Measurements from ENCODE around the gene GOLGA2. TPM values are rescaled to one million over a fixed set of nuclear protein-coding genes. Genes with fewer than 3 reads are reported as not detected.

The GOLGA2 gene
- total RNA-seq, 1 donor from 2014 or later = 25.2 TPM

- no peaks in the 10 kb centered on the region for H3K4me1 ChIP-seq
- no peak overlapping the region for H3K4me2 ChIP-seq
- no peak overlapping the region for H3K4me3 Mint-ChIP-seq
- H3K9ac ChIP-seq = no peak overlapping the region
- no peaks in the 10 kb centered on the region for H3F3A ChIP-seq (ENCODE audit: low read depth)
- H3K9me3 Mint-ChIP-seq = no peaks in the 10 kb centered on the region
- no peaks in the 10 kb centered on the region for H4K20me1 ChIP-seq (ENCODE audit: low read depth)
- no peaks in the 10 kb centered on the region for H3K27me3 ChIP-seq
- no peaks in the 10 kb centered on the region for H3K79me2 ChIP-seq (ENCODE audit: low read depth)
- H3K4me3 ChIP-seq = no peak overlapping the region
- H3K9me3 ChIP-seq (ENCODE audit: low read depth) = no peaks in the 10 kb centered on the region
- TF ChIP-seq CTCF (IDR thresholded peaks at IDR 0.05) (no peak), EZH2phosphoT487 (IDR thresholded peaks at IDR 0.05) (no peak), EZH2 (IDR thresholded peaks at IDR 0.05) (no peak)
- H2AFZ ChIP-seq (replicated peaks) = no peak overlapping the region
- H3K27ac Mint-ChIP-seq = no peak overlapping the region
- H3K27ac ChIP-seq = no peak overlapping the region
- peaks cover 10% of the 10 kb centered on the region for H3K36me3 Mint-ChIP-seq
- H3K36me3 ChIP-seq = no peaks in the 10 kb centered on the region
- H3K27me3 Mint-ChIP-seq (ENCODE audit: insufficient read depth, low read depth) = peaks cover 2% of the 10 kb centered on the region
- H3K4me1 Mint-ChIP-seq = no peaks in the 10 kb centered on the region
- DNase-seq (ENCODE audit: low spot score) = no peak
Observed at GRCh38 chr9:128310461-128310860, 34.7 kb upstream of the GOLGA2 start.

- no peak for TF ChIP-seq CTCF (IDR thresholded peaks at IDR 0.05)
- TF ChIP-seq EZH2phosphoT487 (IDR thresholded peaks at IDR 0.05) = no peak
- no peak for TF ChIP-seq EZH2 (IDR thresholded peaks at IDR 0.05)
- H3K36me3 ChIP-seq = no peaks in the 10 kb centered on the region
- Mint-ChIP-seq H3K27me3 (ENCODE audit: insufficient read depth, low read depth) (peaks cover 2% of the 10 kb centered on the region), H3K36me3 (peaks cover 8% of the 10 kb centered on the region), H3K4me1 (no peaks in the 10 kb centered on the region), H3K27ac (no peak overlapping the region), H3K9me3 (no peaks in the 10 kb centered on the region), H3K4me3 (no peak overlapping the region)
- H3K9ac ChIP-seq = no peak overlapping the region
- no peak overlapping the region for H3K27ac ChIP-seq
- H3K9me3 ChIP-seq (ENCODE audit: low read depth) = no peaks in the 10 kb centered on the region
- H3K4me3 ChIP-seq = no peak overlapping the region
- no peak overlapping the region for H2AFZ ChIP-seq (replicated peaks)
- H3K4me2 ChIP-seq = no peak overlapping the region
- H3F3A ChIP-seq (ENCODE audit: low read depth) = no peaks in the 10 kb centered on the region
- no peaks in the 10 kb centered on the region for H3K27me3 ChIP-seq
- no peak for DNase-seq (ENCODE audit: low spot score)
- no peaks in the 10 kb centered on the region for H4K20me1 ChIP-seq (ENCODE audit: low read depth)
- H3K4me1 ChIP-seq = no peaks in the 10 kb centered on the region
- H3K79me2 ChIP-seq (ENCODE audit: low read depth) = no peaks in the 10 kb centered on the region
Observed at GRCh38 chr9:128309551-128309950, 33.7 kb upstream of the GOLGA2 start.

- H3K36me3 Mint-ChIP-seq = peaks cover 2% of the 10 kb centered on the region
- Histone ChIP-seq H3K27me3 (no peaks in the 10 kb centered on the region), H3K9me3 (ENCODE audit: low read depth) (no peaks in the 10 kb centered on the region), H3K4me3 (no peak overlapping the region), H3K79me2 (ENCODE audit: low read depth) (no peaks in the 10 kb centered on the region), H4K20me1 (ENCODE audit: low read depth) (no peaks in the 10 kb centered on the region), H3K27ac (no peak overlapping the region), H3F3A (ENCODE audit: low read depth) (no peaks in the 10 kb centered on the region), H3K9ac (no peak overlapping the region), H3K4me2 (no peak overlapping the region), H3K4me1 (no peaks in the 10 kb centered on the region), H2AFZ (replicated peaks) (no peak overlapping the region), H3K36me3 (no peaks in the 10 kb centered on the region)
- H3K27ac Mint-ChIP-seq = no peak overlapping the region
- H3K4me3 Mint-ChIP-seq = no peak overlapping the region
- no peak for DNase-seq (ENCODE audit: low spot score)
- H3K4me1 Mint-ChIP-seq = no peaks in the 10 kb centered on the region
- TF ChIP-seq EZH2 (IDR thresholded peaks at IDR 0.05) (no peak), EZH2phosphoT487 (IDR thresholded peaks at IDR 0.05) (no peak), CTCF (IDR thresholded peaks at IDR 0.05) (no peak)
- H3K27me3 Mint-ChIP-seq (ENCODE audit: insufficient read depth, low read depth) = peaks cover 5% of the 10 kb centered on the region
- no peaks in the 10 kb centered on the region for H3K9me3 Mint-ChIP-seq
Observed at GRCh38 chr9:128304971-128305288, 29.1 kb upstream of the GOLGA2 start.

Data from neural progenitor cell (in vitro differentiated cells).